ENCODE data around the gene SEPTIN3.

DNA sequence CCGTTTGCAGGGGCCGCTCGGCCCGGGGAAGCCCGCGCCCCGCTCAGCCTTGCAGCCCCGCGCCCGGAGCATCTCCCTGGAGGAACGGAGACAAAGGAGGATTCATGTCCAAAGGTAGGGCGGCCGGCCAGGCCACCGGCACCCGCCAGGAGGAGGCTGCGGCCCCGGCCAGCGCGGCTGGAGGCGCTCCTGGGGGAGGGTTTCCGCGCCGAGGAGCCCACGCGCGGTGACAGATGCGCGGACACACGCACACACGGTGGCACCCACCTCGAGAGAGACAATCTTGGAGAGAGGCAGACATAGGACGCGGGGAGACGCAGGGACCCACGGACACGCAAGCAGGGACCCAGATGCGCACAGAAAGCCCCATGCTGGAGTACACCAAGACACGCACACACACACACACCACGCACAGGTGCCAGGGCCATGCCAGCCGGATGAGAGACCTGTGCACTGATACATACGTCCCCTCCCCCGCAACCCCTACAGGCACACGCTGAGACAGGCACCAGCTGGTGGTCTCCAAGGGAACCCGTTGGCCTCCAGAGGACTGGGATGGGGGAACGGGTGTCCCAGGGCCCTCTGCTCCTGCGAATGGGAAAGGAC is 7.8 kb downstream of the SEPTIN3 start:
- TF ChIP-seq, protein P1, sequence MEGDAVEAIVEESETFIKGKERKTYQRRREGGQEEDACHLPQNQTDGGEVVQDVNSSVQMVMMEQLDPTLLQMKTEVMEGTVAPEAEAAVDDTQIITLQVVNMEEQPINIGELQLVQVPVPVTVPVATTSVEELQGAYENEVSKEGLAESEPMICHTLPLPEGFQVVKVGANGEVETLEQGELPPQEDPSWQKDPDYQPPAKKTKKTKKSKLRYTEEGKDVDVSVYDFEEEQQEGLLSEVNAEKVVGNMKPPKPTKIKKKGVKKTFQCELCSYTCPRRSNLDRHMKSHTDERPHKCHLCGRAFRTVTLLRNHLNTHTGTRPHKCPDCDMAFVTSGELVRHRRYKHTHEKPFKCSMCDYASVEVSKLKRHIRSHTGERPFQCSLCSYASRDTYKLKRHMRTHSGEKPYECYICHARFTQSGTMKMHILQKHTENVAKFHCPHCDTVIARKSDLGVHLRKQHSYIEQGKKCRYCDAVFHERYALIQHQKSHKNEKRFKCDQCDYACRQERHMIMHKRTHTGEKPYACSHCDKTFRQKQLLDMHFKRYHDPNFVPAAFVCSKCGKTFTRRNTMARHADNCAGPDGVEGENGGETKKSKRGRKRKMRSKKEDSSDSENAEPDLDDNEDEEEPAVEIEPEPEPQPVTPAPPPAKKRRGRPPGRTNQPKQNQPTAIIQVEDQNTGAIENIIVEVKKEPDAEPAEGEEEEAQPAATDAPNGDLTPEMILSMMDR (IDR thresholded peaks at IDR 0.05) = no peak
- TF ChIP-seq EZH2 (IDR thresholded peaks at IDR 0.05) (no peak), EZH2phosphoT487 (IDR thresholded peaks at IDR 0.05) (no peak)

All from neural progenitor cell (in vitro differentiated cells).